ENCODE results near the gene STX11.

The STX11 gene

DNA sequence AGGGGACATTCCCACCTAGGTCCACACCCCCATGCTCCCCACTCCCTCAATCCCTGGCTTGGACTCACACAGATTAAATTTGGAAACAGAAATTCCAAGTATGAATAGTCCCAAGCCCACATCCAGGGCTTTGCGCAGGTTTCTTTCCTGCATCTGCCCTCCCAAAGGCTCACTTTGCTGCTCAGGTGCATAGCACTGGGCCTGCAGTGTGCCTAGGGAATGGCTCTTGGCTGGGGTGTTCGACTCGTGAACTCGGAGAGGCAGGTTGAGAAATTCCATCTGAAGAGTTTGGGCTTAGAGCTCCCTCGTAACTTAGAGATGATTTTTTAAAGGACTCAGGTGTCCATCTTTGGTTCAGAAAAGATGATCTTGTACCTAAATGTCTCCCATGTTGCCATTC is 40.1 kb upstream of the STX11 start:
- no peak overlapping the region for H3K4me3 ChIP-seq (ENCODE audit: low read depth, low read length)
- no peak overlapping the region for H3K27ac ChIP-seq
- no peaks in the 10 kb centered on the region for H3K36me3 ChIP-seq
- H3K9me3 ChIP-seq (ENCODE audit: severe bottlenecking), result no peaks in the 10 kb centered on the region
- DNase-seq, result no peak
- H3K27me3 ChIP-seq (ENCODE audit: insufficient read depth, low read depth, severe bottlenecking), result no peaks in the 10 kb centered on the region
- TF ChIP-seq, protein P1, sequence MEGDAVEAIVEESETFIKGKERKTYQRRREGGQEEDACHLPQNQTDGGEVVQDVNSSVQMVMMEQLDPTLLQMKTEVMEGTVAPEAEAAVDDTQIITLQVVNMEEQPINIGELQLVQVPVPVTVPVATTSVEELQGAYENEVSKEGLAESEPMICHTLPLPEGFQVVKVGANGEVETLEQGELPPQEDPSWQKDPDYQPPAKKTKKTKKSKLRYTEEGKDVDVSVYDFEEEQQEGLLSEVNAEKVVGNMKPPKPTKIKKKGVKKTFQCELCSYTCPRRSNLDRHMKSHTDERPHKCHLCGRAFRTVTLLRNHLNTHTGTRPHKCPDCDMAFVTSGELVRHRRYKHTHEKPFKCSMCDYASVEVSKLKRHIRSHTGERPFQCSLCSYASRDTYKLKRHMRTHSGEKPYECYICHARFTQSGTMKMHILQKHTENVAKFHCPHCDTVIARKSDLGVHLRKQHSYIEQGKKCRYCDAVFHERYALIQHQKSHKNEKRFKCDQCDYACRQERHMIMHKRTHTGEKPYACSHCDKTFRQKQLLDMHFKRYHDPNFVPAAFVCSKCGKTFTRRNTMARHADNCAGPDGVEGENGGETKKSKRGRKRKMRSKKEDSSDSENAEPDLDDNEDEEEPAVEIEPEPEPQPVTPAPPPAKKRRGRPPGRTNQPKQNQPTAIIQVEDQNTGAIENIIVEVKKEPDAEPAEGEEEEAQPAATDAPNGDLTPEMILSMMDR (IDR thresholded peaks at IDR 0.05; ENCODE audit: low read depth, low read length), result no peak

DNA sequence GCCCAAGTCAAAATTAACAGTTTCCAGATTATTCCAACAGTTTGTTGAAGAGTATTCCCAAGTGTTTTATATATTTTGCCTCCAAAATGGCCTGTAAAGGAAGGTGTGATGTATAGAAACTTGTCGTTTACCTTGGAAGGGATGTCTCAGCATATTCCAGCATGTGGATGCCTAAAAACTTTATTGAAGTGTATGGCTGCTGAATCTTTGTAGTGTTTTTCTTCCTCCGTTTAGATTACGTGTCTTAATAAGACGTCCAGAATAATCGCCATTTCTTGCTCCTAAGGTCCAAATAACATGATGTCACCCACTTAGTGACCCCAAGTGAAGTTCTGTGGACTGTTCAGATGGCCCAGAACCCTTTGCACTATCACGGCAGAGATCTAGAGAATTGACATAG is 37.0 kb upstream of the STX11 start:
- no peaks in the 10 kb centered on the region for H3K36me3 ChIP-seq
- DNase-seq, result no peak

DNA sequence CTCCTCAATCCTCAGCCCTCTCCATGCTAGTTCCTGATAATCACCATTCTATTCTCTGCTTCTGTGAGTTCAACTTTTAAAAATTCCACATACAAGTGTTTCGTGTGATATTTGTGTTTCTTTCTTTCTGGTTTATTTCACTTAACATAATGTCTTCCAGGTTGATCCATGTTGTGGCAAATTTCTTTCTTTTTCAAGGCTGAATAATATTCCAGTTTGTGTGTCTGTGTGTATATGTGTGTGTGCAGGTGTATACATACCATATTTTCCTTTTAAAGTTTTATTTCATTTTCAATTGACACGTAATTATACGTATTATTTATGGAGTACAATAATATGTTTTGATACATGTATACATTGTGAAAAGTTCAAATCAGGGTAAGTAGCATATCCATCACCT is 35.1 kb upstream of the STX11 start:
- Histone ChIP-seq H3K4me3 (ENCODE audit: low read depth, low read length) (no peak overlapping the region), H3K36me3 (no peaks in the 10 kb centered on the region), H3K27me3 (ENCODE audit: insufficient read depth, low read depth, severe bottlenecking) (no peaks in the 10 kb centered on the region), H3K9me3 (ENCODE audit: severe bottlenecking) (no peaks in the 10 kb centered on the region), H3K27ac (no peak overlapping the region)
- no peak for DNase-seq
- TF ChIP-seq, protein P1 (IDR thresholded peaks at IDR 0.05; ENCODE audit: low read depth, low read length), result no peak

More for the DNA sequence above, 37.0 kb upstream of the STX11 start:
- H3K27ac ChIP-seq, result no peak overlapping the region
- TF ChIP-seq, protein P1 (IDR thresholded peaks at IDR 0.05; ENCODE audit: low read depth, low read length), result no peak
- H3K9me3 ChIP-seq (ENCODE audit: severe bottlenecking), result no peaks in the 10 kb centered on the region
- H3K27me3 ChIP-seq (ENCODE audit: insufficient read depth, low read depth, severe bottlenecking), result no peaks in the 10 kb centered on the region
- H3K4me3 ChIP-seq (ENCODE audit: low read depth, low read length), result no peak overlapping the region

DNA sequence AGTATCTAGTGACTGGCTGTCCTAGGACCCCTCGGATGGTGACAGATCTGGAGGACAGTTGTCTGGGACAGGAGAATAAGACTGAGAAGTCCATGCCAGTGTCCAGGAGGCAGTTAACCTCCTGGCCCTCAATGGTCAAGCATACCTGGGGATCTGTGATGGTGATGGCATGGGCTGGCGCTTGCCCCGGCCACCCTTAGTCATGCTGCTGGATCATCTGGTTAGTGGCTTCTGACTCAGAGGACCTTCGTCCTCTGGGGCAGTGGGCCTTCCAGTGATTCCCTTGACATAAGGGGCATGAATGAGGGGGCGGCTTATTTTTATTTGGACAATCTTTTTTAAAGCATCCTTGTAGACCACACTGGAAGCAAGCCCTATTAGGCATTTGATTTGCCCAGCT is 30.9 kb upstream of the STX11 start:
- Histone ChIP-seq H3K36me3 (no peaks in the 10 kb centered on the region), H3K4me3 (ENCODE audit: low read depth, low read length) (no peak overlapping the region), H3K27me3 (ENCODE audit: insufficient read depth, low read depth, severe bottlenecking) (no peaks in the 10 kb centered on the region), H3K9me3 (ENCODE audit: severe bottlenecking) (no peaks in the 10 kb centered on the region), H3K27ac (no peak overlapping the region)
- no peak for DNase-seq
- TF ChIP-seq, protein P1 (IDR thresholded peaks at IDR 0.05; ENCODE audit: low read depth, low read length), result no peak

DNA sequence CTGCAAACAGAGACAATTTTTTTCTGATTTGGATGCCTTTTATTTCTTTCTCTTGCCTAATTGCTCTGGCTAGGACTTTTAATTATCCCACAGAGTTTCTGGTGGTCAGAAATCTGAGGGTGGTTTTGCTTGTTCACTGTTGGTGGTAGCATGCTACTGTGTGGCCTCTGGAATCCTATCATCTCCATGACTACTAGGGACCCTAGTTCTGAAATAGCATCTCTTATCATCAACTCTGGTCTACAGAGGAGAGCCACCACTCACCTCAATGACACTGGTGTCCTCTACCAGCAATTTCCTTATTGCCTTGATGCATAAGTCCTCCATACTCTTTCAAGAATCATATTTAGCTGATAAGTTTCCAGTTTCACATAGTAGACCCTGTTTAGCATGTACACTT is 27.5 kb upstream of the STX11 start:
- H3K36me3 ChIP-seq, result no peaks in the 10 kb centered on the region
- H3K27me3 ChIP-seq (ENCODE audit: insufficient read depth, low read depth, severe bottlenecking), result no peaks in the 10 kb centered on the region
- TF ChIP-seq, protein P1 (IDR thresholded peaks at IDR 0.05; ENCODE audit: low read depth, low read length), result no peak
- no peak overlapping the region for H3K4me3 ChIP-seq (ENCODE audit: low read depth, low read length)
- DNase-seq, result no peak
- no peak overlapping the region for H3K27ac ChIP-seq
- no peaks in the 10 kb centered on the region for H3K9me3 ChIP-seq (ENCODE audit: severe bottlenecking)

DNA sequence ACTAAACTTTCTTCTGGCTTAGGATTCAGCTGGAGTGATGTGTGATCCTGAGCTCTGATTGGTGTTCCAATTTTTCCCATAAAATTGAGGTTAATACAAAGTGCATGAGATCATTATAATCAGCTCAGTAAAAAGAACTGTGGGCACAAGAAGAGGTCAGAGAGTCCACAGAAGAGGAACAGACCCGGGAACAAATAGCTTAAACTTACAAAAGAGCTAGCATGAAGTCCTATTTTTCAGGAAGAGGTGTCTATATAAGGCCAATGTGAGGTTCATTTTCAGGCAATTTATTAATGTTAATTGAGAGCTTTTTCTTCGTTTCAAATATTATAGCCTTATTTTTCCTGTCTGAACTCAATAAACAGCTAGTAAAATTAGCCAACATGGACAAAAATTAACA is 26.9 kb upstream of the STX11 start:
- H3K4me3 ChIP-seq (ENCODE audit: low read depth, low read length), result no peak overlapping the region
- DNase-seq, result no peak
- TF ChIP-seq, protein P1 (IDR thresholded peaks at IDR 0.05; ENCODE audit: low read depth, low read length), result no peak
- no peak overlapping the region for H3K27ac ChIP-seq
- no peaks in the 10 kb centered on the region for H3K36me3 ChIP-seq
- no peaks in the 10 kb centered on the region for H3K27me3 ChIP-seq (ENCODE audit: insufficient read depth, low read depth, severe bottlenecking)
- H3K9me3 ChIP-seq (ENCODE audit: severe bottlenecking), result no peaks in the 10 kb centered on the region
